CD1c-positive myeloid dendritic cell (primary cell): ENCODE data around the gene NT5DC4.

ENCODE experiments used
- DNase-seq: peaks from one replicate; pipeline ENCODE4 v3.0.0-alpha.2; 2016; ENCODE audit errors: extremely low spot score

NT5DC4 gene

DNA sequence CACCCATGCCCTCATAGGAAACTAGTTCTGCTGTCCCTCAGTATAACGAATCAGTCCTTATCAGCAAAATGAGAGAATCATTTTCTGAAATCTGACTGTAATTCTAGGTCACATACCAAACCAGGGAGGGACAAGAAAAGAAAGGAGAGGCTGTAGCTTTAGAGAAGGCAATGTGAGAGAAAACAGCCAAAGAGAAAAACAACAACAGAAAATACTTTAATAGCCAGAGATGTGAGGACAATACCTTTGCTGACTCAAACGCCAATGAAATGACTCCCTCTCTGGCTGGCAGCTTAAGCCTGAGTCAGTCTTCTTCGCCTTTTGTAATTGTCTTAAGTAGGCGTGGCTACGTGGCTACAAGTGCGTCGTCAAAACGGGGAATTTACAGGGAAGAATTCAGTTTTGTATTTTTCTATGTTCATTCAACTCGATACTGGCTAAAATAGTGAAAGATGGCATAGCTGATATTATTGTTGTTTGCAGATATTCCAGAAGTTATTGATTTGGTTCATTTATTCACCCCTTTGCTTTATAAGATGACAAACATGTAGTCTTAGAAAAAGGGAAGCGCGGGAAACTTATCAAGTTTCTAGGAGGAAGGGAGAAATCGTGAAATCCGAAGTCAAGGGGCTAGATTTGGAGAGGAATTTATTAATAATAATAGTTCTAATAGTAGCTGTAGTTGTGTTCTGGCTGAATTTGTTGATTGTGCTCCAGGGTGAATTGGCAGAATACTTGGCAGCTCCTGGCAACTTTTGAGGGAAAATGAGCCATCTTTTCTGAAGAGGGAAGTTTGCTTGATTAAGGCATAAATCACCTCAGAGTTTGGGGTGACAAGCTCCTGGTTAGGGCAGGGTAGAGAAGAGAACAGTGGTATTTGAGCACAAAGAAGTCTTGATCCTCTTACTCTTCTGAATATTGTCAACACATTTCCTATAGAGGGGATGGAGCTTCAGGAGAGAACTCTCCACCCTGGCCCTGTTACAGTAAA is 63.7 kb downstream of the NT5DC4 start, which contains the start of gene IL1A:
IL1A (minus strand) TSS at position 295 of the 991 bp plus-strand sequence. CDS start 723 bp downstream, outside the sequence.
- peak; percentile 87 for DNase-seq

DNA sequence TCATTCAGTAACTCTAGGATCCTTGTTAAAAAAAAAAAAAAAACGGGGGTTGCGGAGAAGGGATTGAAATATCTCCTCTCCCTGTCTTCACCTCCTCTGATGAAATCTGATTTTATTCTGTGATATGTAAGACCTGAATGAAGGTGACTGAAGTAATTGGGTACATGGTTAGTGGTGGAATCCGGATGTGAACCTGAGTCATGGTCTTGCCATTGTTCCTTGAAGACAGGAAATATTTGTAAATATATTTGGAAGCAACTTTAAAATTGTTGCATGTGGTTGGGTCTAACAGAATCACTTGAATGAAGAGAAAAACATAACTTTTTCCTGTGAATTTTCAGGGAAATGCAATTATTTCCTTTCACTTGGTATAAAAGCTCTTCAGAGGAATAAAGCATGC is 66.5 kb downstream of the NT5DC4 start:
- DNase-seq, result peak; percentile 22

DNA sequence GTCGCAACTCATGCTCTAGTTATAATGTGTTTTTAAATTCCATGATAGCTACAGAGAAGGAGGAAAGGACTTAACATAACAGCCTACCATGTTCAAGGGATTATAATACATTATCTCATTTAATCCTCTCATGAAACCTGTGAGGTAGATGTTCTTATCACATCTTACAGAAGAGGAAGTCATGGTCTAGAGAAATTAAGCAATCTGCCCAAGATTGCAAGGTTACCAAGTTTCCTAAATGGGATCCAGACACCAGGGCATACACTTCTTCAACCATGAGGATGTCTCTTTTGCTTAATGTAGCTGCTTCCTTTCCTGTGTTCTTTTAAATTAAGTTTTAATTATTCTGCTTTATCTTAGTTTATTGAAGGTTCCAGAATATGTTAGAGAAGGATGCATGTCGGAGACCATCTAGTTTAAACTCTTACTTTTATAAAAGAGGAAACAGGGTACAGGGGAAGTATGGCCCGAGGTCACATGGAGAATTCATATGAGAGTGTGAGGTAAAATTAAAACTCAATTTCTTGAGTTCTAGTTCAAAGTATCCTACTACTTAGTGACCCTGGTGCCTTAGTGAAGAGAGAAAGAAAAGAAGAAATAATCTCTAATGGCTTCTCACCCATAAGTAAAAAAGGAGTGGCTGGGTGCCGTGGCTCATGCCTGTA is 67.0 kb downstream of the NT5DC4 start:
- peak; percentile 81 for DNase-seq

DNA sequence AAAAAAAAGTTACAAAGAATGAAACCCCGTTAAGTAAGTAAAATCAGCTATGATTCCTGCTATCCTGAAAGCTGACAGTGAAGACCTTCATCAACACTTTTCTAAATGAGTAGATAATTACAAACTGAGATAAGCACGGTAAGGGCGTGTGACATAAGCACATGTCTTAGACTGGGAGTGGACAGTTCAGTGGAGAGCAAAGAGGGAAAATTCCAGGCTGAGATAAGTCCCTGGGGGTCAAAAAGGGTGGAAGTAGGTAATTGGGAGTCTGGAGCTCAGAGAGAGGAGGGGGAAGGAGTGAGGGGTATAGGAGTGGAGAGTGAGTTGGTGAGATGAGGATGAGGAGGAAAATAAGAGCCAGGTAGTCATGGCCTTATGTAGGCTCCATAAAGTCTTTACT is 67.8 kb downstream of the NT5DC4 start:
- no peak for DNase-seq
